Astrocyte (in vitro differentiated cells and primary cell): ENCODE data around the gene EP300. TPM values are rescaled to one million over a fixed set of nuclear protein-coding genes. Genes with fewer than 3 reads are reported as not detected.

Experiments used
- DNase-seq: peaks from one replicate; pipeline ENCODE4 v3.0.0-alpha.2; 2010; ENCODE audit warnings: low read depth
- FAIRE-seq: peaks from 2 replicates; lab custom pipeline; 2011; peaks lifted over from hg19 to GRCh38; lab: Jason Lieb, UNC
- H2AFZ ChIP-seq: 2 replicates; pipeline ENCODE4 v1.6.0; 2012; ENCODE audit warnings: low read depth, low read length, inconsistent platforms
- H3K27ac ChIP-seq: 2 replicates; pipeline ENCODE4 v1.5.1; 2011; ENCODE audit warnings: low read depth, low read length, inconsistent platforms
- H3K27me3 ChIP-seq: 2 replicates; pipeline ENCODE4 v1.6.0; 2011; ENCODE audit warnings: low read length, inconsistent platforms; ENCODE audit not compliant: insufficient read depth
- H3K36me3 ChIP-seq: 2 replicates; pipeline ENCODE4 v1.5.1; 2011; ENCODE audit warnings: low read length, inconsistent platforms; ENCODE audit not compliant: insufficient read depth
- H3K4me1 ChIP-seq: 2 replicates; pipeline ENCODE4 v1.5.1; 2011; ENCODE audit warnings: low read length, inconsistent platforms; ENCODE audit not compliant: insufficient read depth
- H3K4me2 ChIP-seq: 2 replicates; pipeline ENCODE4 v1.6.0; 2012; ENCODE audit warnings: low read length, inconsistent platforms
- H3K4me3 ChIP-seq: 2 replicates; pipeline ENCODE4 v1.5.1; 2011; ENCODE audit warnings: low read depth, mild to moderate bottlenecking, low read length, inconsistent platforms; ENCODE audit not compliant: insufficient read depth
- H3K79me2 ChIP-seq: 2 replicates; pipeline ENCODE4 v1.6.0; 2012; ENCODE audit warnings: mild to moderate bottlenecking, low read length, inconsistent platforms; ENCODE audit not compliant: insufficient read depth
- H3K9ac ChIP-seq: 2 replicates; pipeline ENCODE4 v1.6.0; 2012; ENCODE audit warnings: mild to moderate bottlenecking, low read length, inconsistent platforms
- H3K9me3 ChIP-seq: 2 replicates; pipeline ENCODE4 v1.5.1; 2012; ENCODE audit warnings: low read depth, mild to moderate bottlenecking, low read length, inconsistent platforms; ENCODE audit not compliant: insufficient read depth
- H4K20me1 ChIP-seq: 2 replicates; pipeline ENCODE4 v1.6.0; 2012; ENCODE audit warnings: low read length, inconsistent platforms; ENCODE audit not compliant: insufficient read depth
- H3K27ac Mint-ChIP-seq: one replicate; pipeline ENCODE4 v1.8.0; 2021; ENCODE audit warnings: mild to moderate bottlenecking, mixed read lengths; ENCODE audit not compliant: unreplicated experiment
- H3K27me3 Mint-ChIP-seq: one replicate; pipeline ENCODE4 v1.8.0; 2021; ENCODE audit warnings: low read depth, mixed read lengths; ENCODE audit not compliant: unreplicated experiment
- H3K36me3 Mint-ChIP-seq: one replicate; pipeline ENCODE4 v1.8.0; 2021; ENCODE audit warnings: low read depth, mixed read lengths; ENCODE audit not compliant: unreplicated experiment
- H3K4me1 Mint-ChIP-seq: one replicate; pipeline ENCODE4 v1.8.0; 2021; ENCODE audit warnings: low read depth, mixed read lengths; ENCODE audit not compliant: unreplicated experiment
- H3K4me3 Mint-ChIP-seq: one replicate; pipeline ENCODE4 v1.8.0; 2021; ENCODE audit warnings: mild to moderate bottlenecking, moderate library complexity, mixed read lengths; ENCODE audit not compliant: unreplicated experiment
- H3K9me3 Mint-ChIP-seq: one replicate; pipeline ENCODE4 v1.8.0; 2021; ENCODE audit warnings: mild to moderate bottlenecking, mixed read lengths; ENCODE audit not compliant: unreplicated experiment
- EZH2 ChIP-seq: IDR thresholded peaks from 2 replicates; pipeline ENCODE4 v1.6.1; 2012; ENCODE audit warnings: mild to moderate bottlenecking, low read length, inconsistent platforms; ENCODE audit not compliant: insufficient read depth
- total RNA-seq: library from RNA; stranded (reverse); gene quantifications from 2 replicates; pipeline ENCODE4 v1.2.1, GENCODE V29; 2021
- TF ChIP-seq, protein P1 (sequence below): IDR thresholded peaks from 2 replicates; pipeline ENCODE4 v1.5.1; 2011; ENCODE audit warnings: low read depth, mild to moderate bottlenecking, inconsistent platforms, low read length, moderate library complexity; ENCODE audit not compliant: insufficient read depth

Gene EP300
- total RNA-seq, 1 donor from 2014 or later, result 64.7 TPM

DNA sequence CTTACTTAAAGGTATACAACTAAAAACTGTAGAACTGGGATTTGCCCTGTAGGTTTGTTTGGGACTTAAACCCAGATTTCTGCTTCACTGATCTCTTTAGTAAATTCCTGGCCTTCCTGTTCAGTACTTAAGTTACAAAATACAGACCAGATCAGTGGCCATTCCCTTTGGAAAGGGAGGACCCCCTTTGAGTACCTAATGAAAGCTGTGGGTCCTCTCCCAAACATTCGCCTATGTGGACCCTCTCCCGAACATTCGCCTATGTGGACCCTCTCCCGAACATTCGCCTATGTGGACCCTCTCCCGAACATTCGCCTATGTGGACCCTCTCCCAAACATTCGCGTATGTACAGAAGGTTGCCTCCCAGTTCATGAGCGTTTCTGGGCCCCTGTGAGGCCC, 123.0 kb downstream of the EP300 start:
- no peak overlapping the region for H3K4me3 Mint-ChIP-seq
- H3K36me3 ChIP-seq, result peaks cover 10% of the 10 kb centered on the region

DNA sequence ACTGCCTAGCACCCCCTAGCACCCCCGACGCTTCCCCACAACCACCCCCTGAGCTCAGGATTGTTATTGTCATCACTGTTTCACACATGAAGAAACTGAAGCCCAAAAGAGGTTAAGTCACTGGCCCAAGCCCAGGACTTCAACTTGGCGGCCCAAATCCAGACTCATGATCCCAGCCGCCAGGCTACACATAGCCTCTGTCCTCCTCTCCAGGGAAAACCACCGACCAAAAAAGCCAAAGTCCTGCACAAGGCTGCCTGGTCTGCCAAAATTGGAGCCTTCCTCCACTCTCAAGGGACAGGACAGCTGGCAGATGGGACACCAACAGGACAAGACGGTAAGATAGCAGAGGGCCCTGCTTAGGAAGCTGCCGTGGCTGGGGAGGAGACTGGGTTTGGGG, 123.5 kb downstream of the EP300 start:
- Mint-ChIP-seq H3K4me1 (peaks cover 9% of the 10 kb centered on the region), H3K27me3 (no peaks in the 10 kb centered on the region), H3K36me3 (peaks cover 35% of the 10 kb centered on the region), H3K27ac (no peak overlapping the region), H3K9me3 (peaks cover 8% of the 10 kb centered on the region), H3K4me3 (no peak overlapping the region)
- TF ChIP-seq EZH2, result no peak
- TF ChIP-seq, protein P1, sequence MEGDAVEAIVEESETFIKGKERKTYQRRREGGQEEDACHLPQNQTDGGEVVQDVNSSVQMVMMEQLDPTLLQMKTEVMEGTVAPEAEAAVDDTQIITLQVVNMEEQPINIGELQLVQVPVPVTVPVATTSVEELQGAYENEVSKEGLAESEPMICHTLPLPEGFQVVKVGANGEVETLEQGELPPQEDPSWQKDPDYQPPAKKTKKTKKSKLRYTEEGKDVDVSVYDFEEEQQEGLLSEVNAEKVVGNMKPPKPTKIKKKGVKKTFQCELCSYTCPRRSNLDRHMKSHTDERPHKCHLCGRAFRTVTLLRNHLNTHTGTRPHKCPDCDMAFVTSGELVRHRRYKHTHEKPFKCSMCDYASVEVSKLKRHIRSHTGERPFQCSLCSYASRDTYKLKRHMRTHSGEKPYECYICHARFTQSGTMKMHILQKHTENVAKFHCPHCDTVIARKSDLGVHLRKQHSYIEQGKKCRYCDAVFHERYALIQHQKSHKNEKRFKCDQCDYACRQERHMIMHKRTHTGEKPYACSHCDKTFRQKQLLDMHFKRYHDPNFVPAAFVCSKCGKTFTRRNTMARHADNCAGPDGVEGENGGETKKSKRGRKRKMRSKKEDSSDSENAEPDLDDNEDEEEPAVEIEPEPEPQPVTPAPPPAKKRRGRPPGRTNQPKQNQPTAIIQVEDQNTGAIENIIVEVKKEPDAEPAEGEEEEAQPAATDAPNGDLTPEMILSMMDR, result no peak
- H3K79me2 ChIP-seq, result no peaks in the 10 kb centered on the region
- H4K20me1 ChIP-seq, result no peaks in the 10 kb centered on the region
- no peak for DNase-seq
- H3K9me3 ChIP-seq, result no peaks in the 10 kb centered on the region
- H3K4me1 ChIP-seq, result peaks cover 5% of the 10 kb centered on the region
- no peak overlapping the region for H3K27ac ChIP-seq
- peaks cover 10% of the 10 kb centered on the region for H3K36me3 ChIP-seq
- H3K4me3 ChIP-seq, result no peak overlapping the region
- FAIRE-seq, result no peak
- no peak overlapping the region for H2AFZ ChIP-seq
- H3K4me2 ChIP-seq, result no peak overlapping the region
- no peaks in the 10 kb centered on the region for H3K27me3 ChIP-seq
- no peak overlapping the region for H3K9ac ChIP-seq

More for the DNA sequence above, 123.0 kb downstream of the EP300 start:
- FAIRE-seq, result no peak
- Histone ChIP-seq H3K4me2 (no peak overlapping the region), H3K4me3 (no peak overlapping the region), H3K9ac (no peak overlapping the region), H3K79me2 (no peaks in the 10 kb centered on the region), H3K27ac (no peak overlapping the region), H3K4me1 (peaks cover 5% of the 10 kb centered on the region), H3K9me3 (no peaks in the 10 kb centered on the region), H3K27me3 (no peaks in the 10 kb centered on the region), H2AFZ (no peak overlapping the region), H4K20me1 (no peaks in the 10 kb centered on the region)
- Mint-ChIP-seq H3K27ac (no peak overlapping the region), H3K4me1 (peaks cover 9% of the 10 kb centered on the region), H3K27me3 (no peaks in the 10 kb centered on the region), H3K36me3 (peaks cover 35% of the 10 kb centered on the region), H3K9me3 (peaks cover 8% of the 10 kb centered on the region)
- no peak for DNase-seq
- no peak for TF ChIP-seq EZH2
- TF ChIP-seq, protein P1, result no peak

DNA sequence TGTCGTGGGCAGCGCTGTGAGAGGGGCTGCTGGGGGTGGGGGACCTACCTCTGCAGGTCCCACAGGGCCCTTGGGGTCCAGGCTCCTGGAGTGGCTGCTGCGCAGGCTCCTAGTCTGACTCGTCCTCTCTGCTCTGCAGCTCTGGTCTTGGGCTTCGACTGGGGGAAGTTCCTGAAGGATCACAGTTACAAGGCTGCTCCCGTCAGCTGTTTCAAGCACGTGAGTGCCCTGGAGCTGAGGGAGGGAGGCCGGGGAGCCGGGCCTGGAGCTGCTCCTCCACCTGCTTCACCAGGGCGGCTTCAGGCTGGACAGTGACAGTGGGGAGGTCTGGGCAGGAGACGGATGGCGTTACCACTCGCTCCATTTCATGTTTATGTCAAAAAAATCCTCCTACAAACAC, 124.6 kb downstream of the EP300 start:
- Histone ChIP-seq H2AFZ (no peak overlapping the region), H3K79me2 (no peaks in the 10 kb centered on the region), H3K27me3 (no peaks in the 10 kb centered on the region), H3K27ac (no peak overlapping the region), H4K20me1 (no peaks in the 10 kb centered on the region), H3K9ac (peak overlapping the region; percentile 17), H3K4me1 (peaks cover 5% of the 10 kb centered on the region), H3K4me2 (no peak overlapping the region), H3K9me3 (no peaks in the 10 kb centered on the region), H3K36me3 (peaks cover 10% of the 10 kb centered on the region), H3K4me3 (no peak overlapping the region)
- Mint-ChIP-seq H3K27me3 (no peaks in the 10 kb centered on the region), H3K27ac (peak overlapping the region; percentile 94), H3K36me3 (peaks cover 40% of the 10 kb centered on the region), H3K4me3 (peak overlapping the region; percentile 70), H3K9me3 (peaks cover 8% of the 10 kb centered on the region), H3K4me1 (peaks cover 9% of the 10 kb centered on the region)
- no peak for TF ChIP-seq EZH2
- TF ChIP-seq, protein P1, result no peak
- DNase-seq, result no peak
- FAIRE-seq, result no peak
